ENCODE results near the gene USP21. TPM values are rescaled to one million over a fixed set of nuclear protein-coding genes. Genes with fewer than 3 reads are reported as not detected.

USP21 gene
- polyA plus RNA-seq, 2 of the 4 experiments (the other 2 are of a cell fraction): 22.6 to 23.6 TPM

DNA sequence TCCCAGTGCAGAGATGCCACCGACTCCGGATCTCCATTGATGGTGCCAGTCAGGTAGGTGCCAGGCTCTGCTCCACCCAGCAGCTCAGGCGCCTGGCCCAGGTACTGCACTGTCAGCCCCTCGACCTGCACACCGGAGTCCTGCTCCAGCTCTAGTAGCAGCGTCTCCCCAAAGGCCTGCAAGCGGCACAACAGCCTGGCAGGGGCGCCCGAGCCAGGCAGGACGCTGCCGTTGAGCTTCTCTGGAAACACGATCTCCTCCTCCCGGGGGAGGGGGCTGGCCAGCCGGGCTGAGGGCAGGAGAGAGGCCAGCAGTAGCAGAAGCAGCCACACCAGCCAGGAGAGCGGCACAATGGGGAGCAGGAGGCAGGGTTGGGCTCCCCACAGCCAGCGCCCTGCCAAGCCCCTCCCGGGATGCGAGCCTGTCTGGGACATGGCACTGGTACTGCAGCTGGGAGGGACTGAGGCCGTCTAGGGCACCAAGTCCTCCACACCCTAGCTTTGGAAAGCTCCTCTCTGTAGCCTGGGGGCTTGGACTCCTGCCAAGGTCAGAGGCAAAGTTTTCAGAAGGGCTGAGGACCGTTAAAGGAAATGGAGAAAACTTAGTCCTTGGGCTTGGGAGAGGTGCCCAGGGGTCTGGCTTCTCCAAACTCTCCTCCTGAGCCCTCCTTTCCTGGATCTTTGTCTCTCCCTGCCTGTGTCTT lies 39.0 kb downstream of the USP21 start (continued):
- TF ChIP-seq BHLHE40 (IDR thresholded peaks at IDR 0.05; ENCODE audit: low read depth, low read length) (no peak), NR3C1 (IDR thresholded peaks at IDR 0.05) (no peak), EHF (CRISPR knock-in tag; IDR thresholded peaks at IDR 0.05) (no peak), ZFP36 (IDR thresholded peaks at IDR 0.05; ENCODE audit: borderline replicate concordance, partially characterized antibody) (no peak), ESRRA (IDR thresholded peaks at IDR 0.05; ENCODE audit: borderline replicate concordance, low read length) (no peak)
- TF ChIP-seq, protein P1, sequence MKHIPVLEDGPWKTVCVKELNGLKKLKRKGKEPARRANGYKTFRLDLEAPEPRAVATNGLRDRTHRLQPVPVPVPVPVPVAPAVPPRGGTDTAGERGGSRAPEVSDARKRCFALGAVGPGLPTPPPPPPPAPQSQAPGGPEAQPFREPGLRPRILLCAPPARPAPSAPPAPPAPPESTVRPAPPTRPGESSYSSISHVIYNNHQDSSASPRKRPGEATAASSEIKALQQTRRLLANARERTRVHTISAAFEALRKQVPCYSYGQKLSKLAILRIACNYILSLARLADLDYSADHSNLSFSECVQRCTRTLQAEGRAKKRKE (CRISPR knock-in tag; IDR thresholded peaks at IDR 0.05; ENCODE audit: low read depth): no peak

DNA sequence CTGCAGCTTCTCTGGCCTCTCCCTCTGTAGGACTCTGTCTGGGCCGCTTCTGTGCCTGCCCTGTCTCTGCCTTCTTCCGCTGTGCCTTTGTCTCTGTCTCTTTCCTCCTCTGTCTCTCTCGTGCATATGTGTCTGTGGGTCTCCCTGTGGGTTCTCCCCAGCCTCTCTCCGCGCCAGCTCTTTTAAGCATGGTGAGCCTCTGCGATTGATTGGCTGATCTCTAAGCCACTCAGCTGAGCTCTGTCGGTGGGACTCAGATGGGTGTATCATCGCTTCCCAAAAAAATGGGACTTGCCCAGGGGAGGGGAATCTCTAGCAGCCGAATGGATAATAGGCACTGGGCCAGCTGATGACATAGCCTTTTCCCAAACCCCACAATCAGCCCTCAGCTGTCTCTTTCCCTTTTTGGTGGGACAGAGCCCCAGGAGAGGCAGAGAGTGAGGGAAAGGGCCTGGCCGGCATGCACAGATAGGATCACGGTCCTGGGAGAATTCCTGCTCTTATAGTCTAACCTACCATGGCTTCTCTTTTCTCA lies 39.7 kb downstream of the USP21 start, which contains the start of gene ADAMTS4:
Gene ADAMTS4, minus strand, starts transcription at position 158 of the 535 bp plus-strand sequence. CDS start 427 bp downstream, outside the sequence.
- ATAC-seq (no peak), FAIRE-seq (no peak), DNase-seq (ENCODE audit: low read depth in 1 of 2, low spot score in 1 of 2) (no peak)
- TF ChIP-seq ESRRA (IDR thresholded peaks at IDR 0.05; ENCODE audit: borderline replicate concordance, low read length): no peak
- no peak for TF ChIP-seq CBX2 (IDR thresholded peaks at IDR 0.05; ENCODE audit: borderline replicate concordance, low read depth)
- no peak for TF ChIP-seq NR3C1 (IDR thresholded peaks at IDR 0.05)
- TF ChIP-seq, protein P2, sequence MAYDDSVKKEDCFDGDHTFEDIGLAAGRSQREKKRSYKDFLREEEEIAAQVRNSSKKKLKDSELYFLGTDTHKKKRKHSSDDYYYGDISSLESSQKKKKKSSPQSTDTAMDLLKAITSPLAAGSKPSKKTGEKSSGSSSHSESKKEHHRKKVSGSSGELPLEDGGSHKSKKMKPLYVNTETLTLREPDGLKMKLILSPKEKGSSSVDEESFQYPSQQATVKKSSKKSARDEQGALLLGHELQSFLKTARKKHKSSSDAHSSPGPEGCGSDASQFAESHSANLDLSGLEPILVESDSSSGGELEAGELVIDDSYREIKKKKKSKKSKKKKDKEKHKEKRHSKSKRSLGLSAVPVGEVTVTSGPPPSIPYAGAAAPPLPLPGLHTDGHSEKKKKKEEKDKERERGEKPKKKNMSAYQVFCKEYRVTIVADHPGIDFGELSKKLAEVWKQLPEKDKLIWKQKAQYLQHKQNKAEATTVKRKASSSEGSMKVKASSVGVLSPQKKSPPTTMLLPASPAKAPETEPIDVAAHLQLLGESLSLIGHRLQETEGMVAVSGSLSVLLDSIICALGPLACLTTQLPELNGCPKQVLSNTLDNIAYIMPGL (CRISPR knock-in tag; IDR thresholded peaks at IDR 0.05; ENCODE audit: borderline replicate concordance): no peak
- TF ChIP-seq ZFP36 (IDR thresholded peaks at IDR 0.05; ENCODE audit: borderline replicate concordance, partially characterized antibody): no peak
- 89% methylated on average over 11 of the region's 11 CpGs for WGBS (ENCODE audit: missing lambda C conversion rate)
- Histone ChIP-seq H3K4me2 (no peak within 1 kb of the TSS), H3K4me1 (peaks cover 29% of the 10 kb centered on the region), H3K4me3 (no peak within 1 kb of the TSS), H3K27ac (peak within 1 kb of the TSS in 1 of 2 experiments; percentile 42; a peak in 1 of 6 replicates), H3K9me3 (no peaks in the 10 kb centered on the region)
- ChIA-PET POLR2A (no interaction called here), CTCF (interaction anchor here (0.8 to 18.8 kb wide), 7 partner anchors 8 to 185 kb away, joined by 3 to 200 read pairs (median 5); partner anchors contain the start of genes PPOX and TOMM40L)

DNA sequence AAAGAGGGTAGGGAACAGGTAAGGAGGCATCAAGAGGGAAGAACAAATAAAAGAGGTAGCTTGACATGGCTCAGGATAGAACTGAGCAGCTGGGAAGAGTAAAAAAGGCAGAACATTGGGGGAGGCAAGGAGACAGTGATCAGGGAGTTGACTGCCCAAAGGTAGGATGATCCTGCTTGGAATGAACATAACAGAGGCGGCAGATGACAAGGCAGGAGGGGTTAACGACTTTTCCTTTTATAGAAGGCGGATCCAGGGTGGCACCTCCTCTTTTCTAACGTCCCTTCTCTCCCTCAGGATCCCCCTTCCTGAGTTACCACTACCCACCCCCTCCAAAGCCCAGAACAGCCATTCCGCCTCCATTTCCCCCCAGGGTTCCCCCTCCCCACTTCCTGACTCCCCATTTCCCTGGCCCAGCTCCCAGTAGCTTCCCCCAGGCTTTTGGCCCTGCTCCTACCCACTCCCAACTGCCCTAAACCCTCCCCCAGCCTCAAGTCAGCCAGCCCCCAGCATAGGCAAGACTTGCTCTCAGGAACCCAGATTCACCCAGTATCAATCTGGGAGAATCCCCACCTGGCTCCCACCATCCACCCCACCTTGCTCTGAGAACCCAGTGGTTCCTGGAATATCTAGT lies 40.3 kb downstream of the USP21 start:
- FAIRE-seq (no peak), ATAC-seq (no peak), DNase-seq (ENCODE audit: low read depth in 1 of 2, low spot score in 1 of 2) (no peak)
- ChIA-PET POLR2A (no interaction called here), CTCF (interaction anchor here (0.6 to 18.8 kb wide), 3 partner anchors 19 to 1929 kb away, joined by 4 to 200 read pairs (median 4); no protein-coding TSS in a partner anchor)
- Histone ChIP-seq H3K4me2 (no peak overlapping the region), H3K4me3 (no peak overlapping the region), H3K27ac (no peak overlapping the region), H3K9me3 (no peaks in the 10 kb centered on the region), H3K4me1 (peaks cover 29% of the 10 kb centered on the region)
- WGBS (ENCODE audit: missing lambda C conversion rate): 71% methylated on average over 4 of the region's 5 CpGs
- TF ChIP-seq HEYL (CRISPR knock-in tag; IDR thresholded peaks at IDR 0.05) (no peak), RAD21 (conservative IDR thresholded peaks at IDR 0.05 in 1 of 2, IDR thresholded peaks at IDR 0.05 in 1 of 2) (no peak), CEBPB (IDR thresholded peaks at IDR 0.05) (no peak), MYC (IDR thresholded peaks at IDR 0.05; ENCODE audit: borderline replicate concordance, low read length) (no peak), MAFK (IDR thresholded peaks at IDR 0.05; ENCODE audit: partially characterized antibody) (no peak), EP300 (IDR thresholded peaks at IDR 0.05) (no peak), SMC3 (IDR thresholded peaks at IDR 0.05) (no peak), JUNB (IDR thresholded peaks at IDR 0.05) (no peak), RFX5 (IDR thresholded peaks at IDR 0.05) (no peak), HDAC2 (IDR thresholded peaks at IDR 0.05) (no peak), FOXS1 (CRISPR knock-in tag; IDR thresholded peaks at IDR 0.05) (no peak), FOSL2 (IDR thresholded peaks at IDR 0.05) (no peak), FOSL2 (CRISPR knock-in tag; IDR thresholded peaks at IDR 0.05) (no peak), FOSB (CRISPR knock-in tag; IDR thresholded peaks at IDR 0.05) (no peak), E2F6 (IDR thresholded peaks at IDR 0.05; ENCODE audit: borderline replicate concordance, low read depth) (no peak), CBX8 (IDR thresholded peaks at IDR 0.05) (no peak), NR3C1 (IDR thresholded peaks at IDR 0.05) (no peak), ESRRA (IDR thresholded peaks at IDR 0.05; ENCODE audit: borderline replicate concordance, low read length) (no peak), POLR2A (IDR thresholded peaks at IDR 0.05; ENCODE audit: low read length) (no peak)
